K562 (cell line): ENCODE measurements around the gene PRDM1. TPM values are rescaled to one million over a fixed set of nuclear protein-coding genes. Genes with fewer than 3 reads are reported as not detected.

Source experiments
- ATAC-seq: fragments of 200-7000 bp; cut with Tn5 transposase; 3 replicates; pipeline ENCODE4 v1.9.1; 2020; ENCODE audit warnings: moderate library complexity
- BruUV-seq: library from RNA; stranded (reverse); fragments of 400-500 nt; replicated peaks from 2 replicates; lab custom pipeline; 2021; lab: Mats Ljungman, UMichigan
- CTCF ChIA-PET: fragments of 300-600 bp; formaldehyde crosslinking; extraction: SDS; loops from one replicate; lab custom pipeline; 2021; ENCODE audit warnings: low intra/inter-chr PET ratio; lab: Yijun Ruan, JAX
- POLR2A ChIA-PET: fragments of 300-600, 350-650 bp; sonication (Branson Sonifier 250); formaldehyde crosslinking; extraction: SDS; loops from one replicate; lab custom pipeline; 2021; ENCODE audit warnings: antibody characterized with exemption, inconsistent platforms; lab: Yijun Ruan, JAX
- DNase-seq, 4 experiments: peaks; one replicate each; pipeline versions ENCODE4 v3.0.0 to v3.0.0-alpha.2; 2011 to 2018; ENCODE audit warnings: low spot score in 3 of 4, mixed read lengths in 3 of 4; ENCODE audit errors: extremely low read depth in 1 of 4
- FAIRE-seq: peaks from 2 replicates; lab custom pipeline; 2011; peaks lifted over from hg19 to GRCh38; lab: Jason Lieb, UNC
- H2AFZ ChIP-seq: 2 replicates; pipeline ENCODE4 v1.6.0; 2011; ENCODE audit warnings: low read depth, low read length, control low read depth, inconsistent platforms
- H3K27ac ChIP-seq: fragments of 200-600 bp; 3 replicates; pipeline ENCODE4 v1.8.0; 2011; ENCODE audit warnings: low read depth, mild to moderate bottlenecking, control low read depth, inconsistent platforms, low read length, moderate library complexity, mixed read lengths; ENCODE audit errors: extremely low read depth
- H3K27me3 ChIP-seq, 2 experiments: fragments of 300-600 bp in 1 of 2; 2 replicates in 1 of 2; 3 replicates in 1 of 2; pipeline versions ENCODE4 v1.6.0 to v1.8.0; 2011; ENCODE audit warnings: inconsistent platforms in 2 of 2, low read length in 2 of 2, mild to moderate bottlenecking in 1 of 2, mixed read lengths in 1 of 2, moderate library complexity in 1 of 2; ENCODE audit not compliant: control insufficient read depth in 2 of 2, insufficient read depth in 2 of 2
- H3K36me3 ChIP-seq: fragments of 300-600 bp; 3 replicates; pipeline ENCODE4 v1.8.0; 2011; ENCODE audit warnings: mild to moderate bottlenecking, low read length, inconsistent platforms; ENCODE audit not compliant: control insufficient read depth, insufficient read depth
- H3K4me1 ChIP-seq, 2 experiments: fragments of 200-600 bp in 1 of 2; replicated peaks in 1 of 2; 2 replicates in 1 of 2; 3 replicates in 1 of 2; pipeline versions ENCODE4 v1.5.1 to v1.8.0; 2011; ENCODE audit warnings: inconsistent platforms in 2 of 2, low read length in 2 of 2, mild to moderate bottlenecking in 1 of 2, mixed read lengths in 1 of 2, moderate library complexity in 1 of 2; ENCODE audit not compliant: control insufficient read depth in 2 of 2, insufficient read depth in 2 of 2
- H3K4me2 ChIP-seq: 2 replicates; pipeline ENCODE4 v1.6.1; 2011; ENCODE audit warnings: low read length, control low read depth, inconsistent platforms, mixed read lengths; ENCODE audit not compliant: insufficient read depth
- H3K4me3 ChIP-seq: fragments of 200-600 bp; sonication (generic), shearing (Covaris generic); 2 replicates; pipeline ENCODE4 v1.5.1; 2016; ENCODE audit warnings: control low read depth, inconsistent platforms
- H3K79me2 ChIP-seq: fragments of 200-600 bp; 3 replicates; pipeline ENCODE4 v1.8.0; 2011; ENCODE audit warnings: low read length, inconsistent platforms; ENCODE audit not compliant: control insufficient read depth, insufficient read depth
- H3K9ac ChIP-seq, 2 experiments: 2 replicates each; pipeline versions ENCODE4 v1.6.0 to v1.6.1; 2011; ENCODE audit warnings: low read depth in 2 of 2, low read length in 2 of 2, control low read depth in 1 of 2, inconsistent platforms in 1 of 2, mild to moderate bottlenecking in 1 of 2, mixed read lengths in 1 of 2; ENCODE audit not compliant: insufficient read depth in 1 of 2
- H3K9me1 ChIP-seq: one replicate; pipeline ENCODE4 v1.6.0; 2011; ENCODE audit warnings: inconsistent platforms, mild to moderate bottlenecking, low read length, moderate library complexity; ENCODE audit not compliant: control insufficient read depth, insufficient read depth
- H3K9me3 ChIP-seq: replicated peaks from 2 replicates; pipeline ENCODE4 v1.5.1; 2011; ENCODE audit warnings: low read depth, low read length, inconsistent platforms; ENCODE audit not compliant: control insufficient read depth, insufficient read depth
- H4K20me1 ChIP-seq: replicated peaks from 2 replicates; pipeline ENCODE4 v1.6.1; 2011; ENCODE audit warnings: low read length, inconsistent platforms, mixed read lengths; ENCODE audit not compliant: control insufficient read depth, insufficient read depth
- EGR1 ChIP-seq: fragments of 450-650 bp; conservative IDR thresholded peaks from 2 replicates; pipeline ENCODE4 v1.6.1; 2017; ENCODE audit warnings: mild to moderate bottlenecking
- HNRNPUL1 ChIP-seq: fragments of 200-400 bp; formaldehyde crosslinking; IDR thresholded peaks from 2 replicates; pipeline ENCODE4 v1.6.1; 2017; ENCODE audit warnings: low read length
- KDM2B ChIP-seq: fragments of 250-450 bp; sonication (Bioruptor Pico); IDR thresholded peaks from 2 replicates; pipeline ENCODE4 v1.8.0; 2021; ENCODE audit warnings: mild to moderate bottlenecking, moderate library complexity
- NR1H2 ChIP-seq: sonication (generic); formaldehyde crosslinking; IDR thresholded peaks from 2 replicates; pipeline ENCODE4 v1.4.0; 2020; ENCODE audit warnings: mild to moderate bottlenecking, missing genetic modification reagents
- SIX5 ChIP-seq, 2 experiments: IDR thresholded peaks; 2 replicates each; pipeline ENCODE4 v1.6.1; 2011; ENCODE audit warnings: low read length in 2 of 2, borderline replicate concordance in 1 of 2, low read depth in 1 of 2, mild to moderate bottlenecking in 1 of 2, moderate library complexity in 1 of 2; ENCODE audit not compliant: insufficient read depth in 1 of 2
- SMARCA4 ChIP-seq: fragments of 450-650 bp; IDR thresholded peaks from 2 replicates; pipeline ENCODE4 v1.6.1; 2016
- WGBS: fragments of 100-300 bp; shearing (Covaris generic); methylation state at CpG from one replicate; pipeline ENCODE4 v1.1.6; 2016; ENCODE audit warnings: low coverage, mixed read lengths; ENCODE audit not compliant: insufficient coverage; ENCODE audit errors: missing lambda C conversion rate; 5-methylcytosine and 5-hydroxymethylcytosine counted together
- in situ Hi-C: fragments of 300-500 bp; cut with MboI; formaldehyde crosslinking; loops from 4 replicates; pipeline ENCODE4 v1.15.0; 2018; ENCODE audit warnings: inconsistent platforms, mixed read lengths
- intact Hi-C: fragments of 100-400 bp; cut with micrococcal nuclease; formaldehyde crosslinking; loops from 2 replicates; pipeline ENCODE4 v1.14.2; 2022
- polyA plus RNA-seq, 8 experiments: library from polyadenylated mRNA; depleted of rRNA in 4 of 8; stranded (reverse) in 5 of 8; unstranded in 3 of 8; fragments of >200 nt; fragmentation: Nextera tagmentation in 2 of 8; fragmentation: Illumina TruSeq in 1 of 8; extraction: Ambion mirVana in 2 of 8; extraction: Trizol in 1 of 8; gene quantifications; 2 replicates each; pipeline versions ENCODE4 v1.2.1 to v1.2.3, GENCODE V29; 2011 to 2014; ENCODE audit warnings: inconsistent platforms in 1 of 8, missing spikeins in 1 of 8
- total RNA-seq, 7 experiments: library from RNA; depleted of rRNA in 6 of 7; stranded (reverse); fragments of >200 nt in 6 of 7; fragmentation: Illumina TruSeq in 2 of 7; extraction: Trizol in 2 of 7; gene quantifications; 2 replicates each; pipeline versions ENCODE4 v1.2.1 to v1.2.3, GENCODE V29; 2011 to 2021; ENCODE audit warnings: low replicate concordance in 1 of 7
- TF ChIP-seq, protein P1 (sequence below): sonication (generic); formaldehyde crosslinking; IDR thresholded peaks from 2 replicates; pipeline ENCODE4 v1.8.0; 2022; ENCODE audit warnings: mild to moderate bottlenecking, missing genetic modification reagents

PRDM1 gene
- total and polyA plus RNA-seq, 9 of the 15 experiments (the other 6 are each of a cell fraction or from before 2014, with no cell fraction given) = 0.09 to 0.89 (median 0.27) TPM

DNA sequence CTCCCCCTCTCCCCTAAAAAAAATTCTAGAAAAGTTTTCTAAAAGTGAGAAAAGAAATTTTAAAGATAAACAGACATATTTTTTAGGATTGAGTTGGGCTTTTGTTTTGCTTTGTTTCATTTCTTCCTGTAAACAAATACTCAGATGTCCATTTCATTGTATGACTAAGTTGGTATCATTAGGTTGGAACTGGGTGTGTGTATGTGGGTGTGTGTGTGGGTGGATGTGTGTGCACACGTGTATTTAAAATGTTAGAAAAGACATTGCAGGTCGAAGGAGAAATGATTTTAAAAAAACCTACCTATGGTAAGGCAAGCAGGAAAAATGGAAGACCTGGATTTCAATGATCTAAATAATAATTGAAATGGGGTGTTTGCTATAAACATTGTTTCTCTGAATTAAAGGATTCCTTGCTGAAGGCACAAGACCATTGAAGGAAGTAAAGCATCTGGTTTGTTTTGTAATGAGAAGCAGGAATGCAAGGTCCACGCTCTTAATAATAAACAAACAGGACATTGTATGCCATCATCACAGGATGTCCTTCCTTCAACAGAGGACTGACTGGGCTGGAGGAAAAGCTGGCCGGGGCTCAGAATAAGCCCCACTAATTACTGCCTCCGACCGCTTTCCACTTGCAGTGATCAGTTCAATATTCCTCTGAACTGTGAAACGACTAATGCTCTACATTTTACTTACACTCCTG lies 996 bp upstream of the PRDM1 start:
- Histone ChIP-seq H3K9ac (no peak overlapping the region), H3K36me3 (no peaks in the 10 kb centered on the region), H3K4me3 (no peak overlapping the region), H3K9me3 (no peaks in the 10 kb centered on the region), H3K9me1 (no peaks in the 10 kb centered on the region), H3K4me2 (no peak overlapping the region; the same call in 1 of the 2 replicates), H3K4me1 (peaks cover 7 to 13% of the 10 kb centered on the region in 2 experiments; a peak in 4 of 5 replicates), H4K20me1 (no peaks in the 10 kb centered on the region), H3K27me3 (no peaks in the 10 kb centered on the region), H3K27ac (no peak overlapping the region), H2AFZ (peak overlapping the region; percentile 86), H3K79me2 (no peaks in the 10 kb centered on the region)
- ChIA-PET POLR2A (interaction anchor here (0.7 to 1.0 kb wide), 2 partner anchors 7 to 138 kb away, joined by 3 to 4 read pairs; no protein-coding TSS in a partner anchor), CTCF (interaction anchor here (2.0 kb wide), 1 partner anchor 351 kb away, joined by 8 read pairs; no protein-coding TSS in a partner anchor)
- ATAC-seq (no peak), DNase-seq (no peak), FAIRE-seq (no peak)
- BruUV-seq = no TSS peak
- TF ChIP-seq KDM2B (no peak), NR1H2 (CRISPR knock-in tag) (no peak), SMARCA4 (0 out of 2 replicates have a peak, but pooled peaks have one; percentile 5), EGR1 (peak; percentile 86), SIX5 (IDR thresholded peaks at IDR 0.05; ENCODE audit: borderline replicate concordance in 1 of 2, insufficient read depth in 1 of 2, low read depth in 1 of 2, low read length in 2 of 2) (no peak), HNRNPUL1 (no peak)
- TF ChIP-seq, protein P1, sequence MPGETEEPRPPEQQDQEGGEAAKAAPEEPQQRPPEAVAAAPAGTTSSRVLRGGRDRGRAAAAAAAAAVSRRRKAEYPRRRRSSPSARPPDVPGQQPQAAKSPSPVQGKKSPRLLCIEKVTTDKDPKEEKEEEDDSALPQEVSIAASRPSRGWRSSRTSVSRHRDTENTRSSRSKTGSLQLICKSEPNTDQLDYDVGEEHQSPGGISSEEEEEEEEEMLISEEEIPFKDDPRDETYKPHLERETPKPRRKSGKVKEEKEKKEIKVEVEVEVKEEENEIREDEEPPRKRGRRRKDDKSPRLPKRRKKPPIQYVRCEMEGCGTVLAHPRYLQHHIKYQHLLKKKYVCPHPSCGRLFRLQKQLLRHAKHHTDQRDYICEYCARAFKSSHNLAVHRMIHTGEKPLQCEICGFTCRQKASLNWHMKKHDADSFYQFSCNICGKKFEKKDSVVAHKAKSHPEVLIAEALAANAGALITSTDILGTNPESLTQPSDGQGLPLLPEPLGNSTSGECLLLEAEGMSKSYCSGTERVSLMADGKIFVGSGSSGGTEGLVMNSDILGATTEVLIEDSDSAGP = no peak
- WGBS = 49% methylated on average over 5 of the region's 7 CpGs
- in situ Hi-C loops = no loop called here
- intact Hi-C loops = loop anchor here (1.0 to 5.0 kb wide), 5 partner anchors 246 to 653 kb away; no protein-coding TSS in a partner anchor
